ENCODE results near the gene PKD1.
"Not testable (repeated sequence)": the region's sequence is repeated elsewhere in the genome, so short reads cannot be mapped to it uniquely, and the experiment has no call there.

The PKD1 gene

GRCh38 chr16:2110332-2111008 lies 25.2 kb downstream of the PKD1 start:
- not testable (repeated sequence) for FAIRE-seq; DNase-seq (ENCODE audit: low spot score)

- DNase-seq (ENCODE audit: low spot score); FAIRE-seq: not testable (repeated sequence)
Measured at GRCh38 chr16:2109872-2110271, 25.8 kb downstream of the PKD1 start.

- not testable (repeated sequence) for DNase-seq (ENCODE audit: low spot score); FAIRE-seq
Measured at GRCh38 chr16:2109271-2109580, 26.5 kb downstream of the PKD1 start.

- not testable (repeated sequence) for FAIRE-seq; DNase-seq (ENCODE audit: low spot score)
Measured at GRCh38 chr16:2108446-2109270, 27.0 kb downstream of the PKD1 start.

- not testable (repeated sequence) for FAIRE-seq; DNase-seq (ENCODE audit: low spot score)
Measured at GRCh38 chr16:2107791-2108125, 27.9 kb downstream of the PKD1 start.

- not testable (repeated sequence) for FAIRE-seq; DNase-seq (ENCODE audit: low spot score)
Measured at GRCh38 chr16:2107121-2107790, 28.4 kb downstream of the PKD1 start.

- FAIRE-seq, result not testable (repeated sequence)
Measured at GRCh38 chr16:2106211-2106610, 29.5 kb downstream of the PKD1 start.

GRCh38 chr16:2105769-2106168 lies 29.9 kb downstream of the PKD1 start:
- DNase-seq (ENCODE audit: low spot score); FAIRE-seq: not testable (repeated sequence)

More at GRCh38 chr16:2106211-2106610, 29.5 kb downstream of the PKD1 start:
- DNase-seq (ENCODE audit: low spot score), result not testable (repeated sequence)

GRCh38 chr16:2105291-2105690 lies 30.4 kb downstream of the PKD1 start:
- DNase-seq (ENCODE audit: low spot score); FAIRE-seq: not testable (repeated sequence)

- DNase-seq (ENCODE audit: low spot score); FAIRE-seq: not testable (repeated sequence)
Measured at GRCh38 chr16:2104464-2104863, 31.2 kb downstream of the PKD1 start.

- no peak for DNase-seq (ENCODE audit: low spot score)
- no peak for FAIRE-seq
Measured at GRCh38 chr16:2102471-2102870, 33.2 kb downstream of the PKD1 start.

GRCh38 chr16:2101581-2101980 lies 34.1 kb downstream of the PKD1 start:
- FAIRE-seq; DNase-seq (ENCODE audit: low spot score): not testable (repeated sequence)

GRCh38 chr16:2097689-2098088 lies 38.0 kb downstream of the PKD1 start:
- not testable (repeated sequence) for FAIRE-seq; DNase-seq (ENCODE audit: low spot score)

GRCh38 chr16:2096853-2097595 lies 38.7 kb downstream of the PKD1 start:
- DNase-seq (ENCODE audit: low spot score), result no peak
- no peak for FAIRE-seq

- no peak for FAIRE-seq
- DNase-seq (ENCODE audit: low spot score), result no peak
Measured at GRCh38 chr16:2095918-2096582, 39.6 kb downstream of the PKD1 start.

GRCh38 chr16:2095315-2095853 lies 40.3 kb downstream of the PKD1 start:
- no peak for DNase-seq (ENCODE audit: low spot score)
- FAIRE-seq, result no peak

- FAIRE-seq (no peak), DNase-seq (ENCODE audit: low spot score) (no peak)
Measured at GRCh38 chr16:2093793-2094192, 41.9 kb downstream of the PKD1 start.

GRCh38 chr16:2092866-2093265 lies 42.8 kb downstream of the PKD1 start:
- DNase-seq (ENCODE audit: low spot score) (no peak), FAIRE-seq (no peak)

- FAIRE-seq (no peak), DNase-seq (ENCODE audit: low spot score) (no peak)
Measured at GRCh38 chr16:2092256-2092620, 43.5 kb downstream of the PKD1 start.

- no peak for FAIRE-seq
- no peak for DNase-seq (ENCODE audit: low spot score)
Measured at GRCh38 chr16:2091547-2092255, 44.0 kb downstream of the PKD1 start.

Measured in urothelium cell line (cell line).